ENCODE results near the gene KCTD17. TPM values are rescaled to one million over a fixed set of nuclear protein-coding genes. Genes with fewer than 3 reads are reported as not detected.

Gene KCTD17
- total RNA-seq, 1 experiment from 2014 or later, result 38.0 TPM

DNA sequence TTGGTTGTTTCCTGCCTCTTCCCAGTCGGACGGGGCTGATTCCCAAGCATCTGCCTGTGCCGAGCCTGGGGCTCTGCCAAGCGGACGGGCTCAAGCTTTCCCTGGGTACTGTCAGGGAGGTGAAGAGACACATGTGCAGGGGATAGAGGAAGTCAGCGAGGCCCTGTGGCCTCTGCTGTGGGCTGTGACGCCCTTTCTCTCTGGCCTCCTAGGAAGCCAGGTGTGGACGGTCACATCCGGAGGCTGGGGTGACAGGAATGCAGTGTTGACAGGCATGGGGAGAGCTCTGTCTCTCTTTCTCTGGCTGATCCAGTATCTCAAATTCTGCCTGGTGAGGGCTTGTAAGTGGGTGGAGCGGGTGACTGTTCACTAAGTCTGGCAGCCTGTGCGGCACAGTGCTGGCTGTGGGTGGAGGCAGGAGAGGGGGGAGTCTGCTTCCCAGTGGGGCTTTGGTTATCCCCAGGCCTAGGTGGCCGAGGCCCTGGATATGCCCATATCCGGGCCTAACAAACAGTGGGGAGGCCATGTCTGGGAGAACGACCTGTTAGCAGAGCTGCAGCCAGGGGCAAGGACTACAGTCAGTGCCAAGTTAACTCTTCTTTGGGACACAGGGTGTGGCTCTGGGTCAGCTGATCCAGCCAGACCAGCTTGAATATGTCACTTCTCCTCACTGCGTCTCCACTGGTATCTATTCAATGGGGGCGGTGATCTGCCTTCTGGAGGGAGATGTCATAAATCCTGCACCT is 1.9 kb downstream of the KCTD17 start:
- in situ Hi-C loops (cut with HindIII; ENCODE audit: low pct_unique_long_range_greater_than_20kb, low sequenced_read_pairs), result loop anchor here (10.0 kb wide), 1 partner anchor 131 kb away; the partner anchor contains the start of gene C1QTNF6
- no peak for DNase-seq (ENCODE audit: low read depth)

DNA sequence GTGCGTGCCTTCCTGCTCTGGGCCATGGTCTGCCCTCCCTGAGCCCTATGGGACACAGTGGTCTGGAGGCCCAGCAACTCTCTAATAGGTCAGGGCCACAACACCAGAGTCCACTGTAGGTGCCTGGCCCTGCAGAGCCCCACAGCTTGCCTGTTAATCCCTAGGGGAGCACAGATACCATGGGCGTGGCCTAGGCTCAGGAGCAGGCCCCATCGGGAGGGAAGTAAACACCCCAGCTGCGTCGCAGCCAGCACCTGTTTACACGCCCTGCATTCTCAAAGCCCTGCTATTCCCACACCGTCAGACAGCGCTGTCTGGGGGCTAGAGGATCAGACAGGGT is 2.5 kb downstream of the KCTD17 start:
- in situ Hi-C loops (cut with HindIII; ENCODE audit: low pct_unique_long_range_greater_than_20kb, low sequenced_read_pairs), result loop anchor here (10.0 kb wide), 1 partner anchor 131 kb away; the partner anchor contains the start of gene C1QTNF6
- no peak for DNase-seq (ENCODE audit: low read depth)

DNA sequence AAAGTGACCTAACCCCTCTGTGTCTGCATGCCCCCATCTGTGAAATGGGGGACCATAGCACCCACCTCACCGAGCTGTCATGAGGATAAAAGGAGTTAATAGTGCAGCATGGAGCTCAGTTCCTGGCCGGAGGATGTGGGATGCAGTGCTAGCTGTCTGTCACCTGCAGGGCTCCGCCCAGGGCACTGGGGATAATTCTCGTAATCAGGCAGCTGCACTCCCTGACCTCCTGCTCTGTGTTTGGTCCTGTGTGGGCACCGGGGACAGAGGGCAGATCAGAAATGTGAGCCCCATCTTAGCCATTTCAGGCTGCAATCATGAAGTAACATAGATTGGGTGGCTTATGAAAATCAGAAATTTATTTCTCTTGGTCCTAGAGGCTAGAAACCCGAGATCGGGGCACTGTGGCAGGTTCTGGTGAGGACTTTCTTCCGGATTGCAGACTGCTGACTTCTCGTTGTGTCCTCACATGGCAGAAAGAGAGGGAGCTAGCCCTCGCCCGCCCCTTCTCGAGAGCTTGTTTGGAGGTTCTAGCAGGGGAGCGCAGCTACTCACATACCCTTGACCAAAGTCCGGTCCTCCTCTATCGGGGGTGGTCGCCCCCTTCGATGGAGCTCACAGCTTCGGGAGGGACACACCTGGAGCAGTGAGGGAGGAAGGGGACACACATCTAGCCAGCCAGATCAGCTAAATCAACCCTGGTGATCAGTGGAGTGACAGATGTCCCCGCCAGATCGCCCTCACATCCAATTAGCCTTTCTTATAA is 3.2 kb downstream of the KCTD17 start:
- DNase-seq (ENCODE audit: low read depth), result no peak
- in situ Hi-C loops (cut with HindIII; ENCODE audit: low pct_unique_long_range_greater_than_20kb, low sequenced_read_pairs), result loop anchor here (10.0 kb wide), 1 partner anchor 130 kb away; the partner anchor contains the start of gene C1QTNF6

DNA sequence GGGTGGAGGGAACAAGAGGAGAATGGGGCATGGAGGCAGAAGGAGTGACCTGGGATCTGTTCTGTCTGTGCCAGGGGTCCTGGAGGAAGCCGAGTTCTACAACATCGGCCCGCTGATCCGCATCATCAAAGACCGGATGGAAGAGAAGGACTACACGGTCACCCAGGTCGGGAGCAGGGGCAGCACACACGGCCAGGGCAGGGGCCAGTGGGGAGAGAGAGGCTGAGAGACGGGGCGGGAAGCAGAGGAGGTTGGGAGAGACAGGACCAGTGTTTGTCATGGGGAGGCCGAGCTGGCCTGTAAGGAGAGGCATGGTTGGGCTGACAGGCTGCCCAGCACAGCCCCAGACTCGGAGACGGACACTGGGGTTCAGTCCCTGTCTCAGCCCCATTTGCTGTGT is 4.7 kb downstream of the KCTD17 start:
- in situ Hi-C loops (cut with HindIII; ENCODE audit: low pct_unique_long_range_greater_than_20kb, low sequenced_read_pairs), result loop anchor here (10.0 kb wide), 1 partner anchor 129 kb away; the partner anchor contains the start of gene C1QTNF6
- no peak for DNase-seq (ENCODE audit: low read depth)

DNA sequence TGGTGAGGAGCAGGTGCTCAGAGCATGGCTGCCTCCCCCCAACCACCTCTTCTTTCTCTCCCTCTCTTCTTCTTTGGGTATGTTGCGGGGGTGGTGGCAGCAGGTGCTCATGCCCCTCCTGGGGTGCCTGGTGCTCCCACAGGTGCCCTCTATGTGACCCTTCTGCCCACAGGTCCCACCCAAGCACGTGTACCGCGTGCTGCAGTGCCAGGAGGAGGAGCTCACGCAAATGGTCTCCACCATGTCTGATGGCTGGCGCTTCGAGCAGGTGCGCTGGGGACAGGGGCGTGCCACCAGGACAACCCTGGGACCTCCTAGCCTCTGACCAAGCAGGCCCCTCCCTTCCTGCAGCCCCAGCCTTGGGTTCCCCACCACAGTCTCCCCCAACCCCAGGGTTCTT is 5.7 kb downstream of the KCTD17 start:
- in situ Hi-C loops (cut with HindIII; ENCODE audit: low pct_unique_long_range_greater_than_20kb, low sequenced_read_pairs), result loop anchor here (10.0 kb wide), 1 partner anchor 128 kb away; the partner anchor contains the start of gene C1QTNF6
- DNase-seq (ENCODE audit: low read depth), result no peak

DNA sequence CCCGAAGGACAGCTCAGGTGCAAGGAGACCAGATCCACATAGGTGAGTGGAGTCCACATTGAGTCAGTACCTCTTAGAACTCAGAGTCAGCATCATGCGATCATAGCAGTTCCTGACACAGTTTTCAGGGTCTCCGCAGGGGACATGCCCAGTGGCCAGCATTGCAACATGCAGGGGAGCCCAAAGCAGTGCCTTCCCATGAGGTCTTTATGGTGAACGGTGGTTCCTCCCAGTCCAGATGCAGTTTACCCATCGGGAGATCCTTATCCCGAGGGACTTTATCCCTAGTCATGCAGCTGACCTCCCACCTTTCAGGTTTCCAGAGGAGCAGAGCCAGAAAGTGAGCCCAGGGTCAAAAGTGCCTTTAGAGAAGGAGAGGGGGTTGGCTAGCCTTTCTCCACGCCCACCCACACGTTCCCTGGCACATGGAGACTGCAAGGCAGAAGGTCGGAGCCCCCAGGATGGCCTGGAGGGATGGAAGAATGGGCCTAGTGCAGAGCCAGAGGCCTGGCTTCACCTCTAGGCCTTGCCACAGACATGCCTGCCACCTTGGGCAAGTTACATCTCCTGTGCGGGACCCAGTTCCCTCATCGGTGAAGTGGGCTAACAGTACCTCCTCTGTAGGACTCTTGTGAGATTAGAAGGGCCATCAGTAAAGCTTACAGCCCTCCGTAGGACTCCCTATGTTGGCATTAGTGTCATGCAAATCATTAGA is 6.4 kb downstream of the KCTD17 start:
- in situ Hi-C loops (cut with HindIII; ENCODE audit: low pct_unique_long_range_greater_than_20kb, low sequenced_read_pairs), result loop anchor here (10.0 kb wide), 1 partner anchor 127 kb away; the partner anchor contains the start of gene C1QTNF6
- no peak for DNase-seq (ENCODE audit: low read depth)

DNA sequence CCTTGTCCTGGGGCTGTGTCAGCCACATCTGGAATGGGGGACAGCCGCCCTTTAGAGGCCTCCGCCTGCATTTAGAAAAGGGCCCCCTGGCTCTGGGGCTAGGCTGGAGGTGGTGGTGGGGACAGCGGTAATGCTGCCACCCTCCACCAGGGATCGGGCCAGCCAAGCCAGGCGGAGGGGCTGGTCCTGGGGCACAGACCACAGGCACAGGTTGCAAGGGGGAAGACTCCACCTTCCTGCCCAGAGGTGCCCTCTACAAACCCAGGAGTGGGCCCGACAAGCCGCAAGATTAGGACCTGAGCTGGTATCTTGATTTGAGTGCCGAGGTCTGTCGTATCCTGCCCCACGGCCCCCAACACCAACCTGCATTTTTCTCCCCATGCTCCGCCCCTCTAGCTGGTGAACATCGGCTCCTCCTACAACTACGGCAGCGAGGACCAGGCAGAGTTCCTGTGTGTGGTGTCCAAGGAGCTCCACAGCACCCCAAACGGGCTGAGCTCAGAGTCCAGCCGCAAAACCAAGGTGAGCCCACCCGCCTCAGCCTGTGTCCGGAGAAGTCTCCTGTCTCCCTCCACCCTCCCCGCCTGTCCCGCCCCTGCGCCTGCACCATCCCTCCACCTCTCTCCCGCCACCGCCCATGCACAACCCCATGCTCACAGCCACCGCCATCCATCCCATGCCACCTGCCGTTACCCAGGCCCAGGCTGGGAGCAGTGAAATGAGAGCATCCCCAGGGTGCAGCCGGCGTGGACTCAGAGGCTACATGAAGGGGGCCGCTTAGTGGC is 7.6 kb downstream of the KCTD17 start:
- in situ Hi-C loops (cut with HindIII; ENCODE audit: low pct_unique_long_range_greater_than_20kb, low sequenced_read_pairs), result loop anchor here (10.0 kb wide), 1 partner anchor 126 kb away; the partner anchor contains the start of gene C1QTNF6
- DNase-seq (ENCODE audit: low read depth), result no peak

DNA sequence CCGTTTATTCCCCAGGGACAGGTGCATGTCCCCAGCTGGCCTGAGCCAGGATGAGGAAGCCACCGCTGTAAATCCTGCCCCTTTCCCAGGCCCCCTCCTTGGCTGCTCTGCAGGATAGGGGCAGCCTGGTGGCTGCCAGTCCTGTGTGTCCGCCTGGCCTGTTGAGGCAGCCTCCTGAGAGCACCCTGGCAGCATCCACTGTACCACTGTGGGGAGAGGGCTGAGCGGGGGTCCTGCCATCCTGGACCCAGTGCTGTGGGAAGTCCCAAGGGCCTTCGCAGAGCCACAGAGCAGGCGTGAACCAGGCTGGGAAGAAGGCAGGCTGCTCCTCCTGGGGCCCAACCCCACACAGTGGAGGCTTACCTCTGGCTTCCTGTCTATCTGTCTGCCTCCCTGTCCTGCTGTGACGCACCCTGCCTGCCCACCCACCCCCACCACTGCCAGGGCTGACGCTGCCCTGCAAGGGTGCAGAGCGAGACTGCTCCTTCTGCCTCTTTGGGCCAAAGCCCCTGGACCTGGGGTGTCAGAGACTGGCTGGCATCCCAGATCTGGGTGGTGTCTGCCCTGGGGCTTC is 8.4 kb downstream of the KCTD17 start:
- in situ Hi-C loops (cut with HindIII; ENCODE audit: low pct_unique_long_range_greater_than_20kb, low sequenced_read_pairs), result loop anchor here (10.0 kb wide), 1 partner anchor 125 kb away; the partner anchor contains the start of gene C1QTNF6
- no peak for DNase-seq (ENCODE audit: low read depth)

DNA sequence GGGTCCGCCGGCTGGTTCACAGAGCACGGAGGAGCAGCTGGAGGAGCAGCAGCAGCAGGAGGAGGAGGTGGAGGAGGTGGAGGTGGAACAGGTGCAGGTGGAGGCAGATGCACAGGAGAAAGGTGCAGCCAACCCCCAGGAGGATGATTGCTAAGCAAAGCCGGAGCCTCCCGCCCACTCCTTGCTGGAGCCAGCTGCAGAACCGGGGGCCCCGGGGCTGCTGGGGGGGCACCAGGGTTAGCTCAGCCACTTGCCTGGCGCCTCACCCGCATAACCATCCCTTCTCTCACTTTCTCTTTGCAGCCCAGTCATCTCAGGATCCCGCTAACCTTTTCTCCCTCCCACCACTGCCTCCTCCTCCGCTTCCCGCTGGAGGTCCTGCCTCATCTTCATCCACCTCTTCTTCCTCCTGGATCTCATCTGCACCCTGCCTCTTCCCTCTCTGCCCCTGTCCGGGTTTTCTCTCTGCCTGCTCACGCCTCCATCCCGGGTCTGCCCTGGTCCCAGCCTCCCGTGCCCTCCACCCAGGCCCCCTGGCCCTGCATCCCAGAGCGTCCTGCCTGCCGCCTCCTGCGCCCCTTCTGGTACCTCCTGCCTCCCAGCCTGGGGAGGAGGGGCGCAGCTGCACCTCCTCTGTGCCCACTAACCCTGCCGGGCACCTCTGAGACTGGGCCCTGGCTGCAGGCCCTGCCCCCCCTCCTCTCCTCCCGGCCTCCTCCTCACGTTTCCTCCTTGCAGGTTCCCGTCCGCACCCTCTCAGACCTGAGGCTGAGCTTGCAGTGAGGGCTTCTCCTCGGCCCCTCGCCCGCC is 9.5 kb downstream of the KCTD17 start:
- in situ Hi-C loops (cut with HindIII; ENCODE audit: low pct_unique_long_range_greater_than_20kb, low sequenced_read_pairs), result no loop called here
- DNase-seq (ENCODE audit: low read depth), result no peak

DNA sequence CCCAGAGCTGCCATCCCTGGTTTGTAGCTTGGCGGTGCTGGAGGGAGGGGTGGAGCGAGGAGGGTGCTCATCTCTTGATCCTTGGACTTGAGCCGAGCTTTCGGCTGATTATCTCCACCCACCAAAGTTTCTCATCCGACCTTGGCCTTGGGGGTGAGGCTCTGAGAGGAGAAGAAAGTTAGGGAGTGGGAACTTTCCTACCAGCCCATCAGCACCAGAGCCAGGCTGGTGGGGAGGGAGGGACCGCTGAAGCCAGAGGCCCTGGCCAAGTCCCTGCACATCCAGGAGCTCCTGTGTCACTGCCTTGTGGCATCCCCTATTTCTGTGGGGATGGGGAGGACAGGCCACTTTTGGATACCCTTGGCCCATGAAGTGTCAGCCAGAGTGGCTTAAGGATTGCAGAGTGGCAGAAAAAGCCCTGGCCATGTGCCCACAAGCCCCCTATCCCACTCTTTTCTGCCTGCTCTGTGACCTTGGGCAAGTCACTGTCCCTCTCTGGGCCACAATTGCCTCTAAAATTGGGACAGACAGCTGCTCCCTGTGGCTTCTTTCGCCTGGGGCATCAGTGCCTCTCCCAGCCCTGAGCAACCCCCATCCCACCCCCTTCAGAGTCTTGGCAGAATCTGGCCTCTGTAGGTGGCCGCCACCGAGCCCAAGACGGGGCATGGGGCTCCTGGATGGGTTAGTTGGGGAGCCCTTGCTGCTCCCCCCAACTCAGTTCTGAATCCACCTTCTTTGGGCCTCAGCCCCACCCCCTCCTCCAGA is 10.3 kb downstream of the KCTD17 start:
- in situ Hi-C loops (cut with HindIII; ENCODE audit: low pct_unique_long_range_greater_than_20kb, low sequenced_read_pairs), result no loop called here
- DNase-seq (ENCODE audit: low read depth), result no peak

DNA sequence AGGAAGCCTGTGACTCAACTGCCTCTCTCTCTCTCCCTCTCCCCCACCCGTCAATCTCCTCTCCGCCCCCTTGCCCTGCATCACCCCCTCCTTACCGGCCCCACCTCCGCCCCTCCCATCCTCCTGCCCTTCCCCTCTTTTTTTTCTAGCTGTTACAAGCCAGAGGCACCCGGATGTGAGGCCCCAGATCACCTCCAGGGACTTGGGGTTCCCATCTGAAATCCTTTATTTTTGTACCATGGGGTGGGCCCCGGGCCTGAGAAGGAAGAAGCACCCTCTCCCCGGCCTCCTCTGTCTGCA is 10.8 kb downstream of the KCTD17 start:
- in situ Hi-C loops (cut with HindIII; ENCODE audit: low pct_unique_long_range_greater_than_20kb, low sequenced_read_pairs), result no loop called here

DNA sequence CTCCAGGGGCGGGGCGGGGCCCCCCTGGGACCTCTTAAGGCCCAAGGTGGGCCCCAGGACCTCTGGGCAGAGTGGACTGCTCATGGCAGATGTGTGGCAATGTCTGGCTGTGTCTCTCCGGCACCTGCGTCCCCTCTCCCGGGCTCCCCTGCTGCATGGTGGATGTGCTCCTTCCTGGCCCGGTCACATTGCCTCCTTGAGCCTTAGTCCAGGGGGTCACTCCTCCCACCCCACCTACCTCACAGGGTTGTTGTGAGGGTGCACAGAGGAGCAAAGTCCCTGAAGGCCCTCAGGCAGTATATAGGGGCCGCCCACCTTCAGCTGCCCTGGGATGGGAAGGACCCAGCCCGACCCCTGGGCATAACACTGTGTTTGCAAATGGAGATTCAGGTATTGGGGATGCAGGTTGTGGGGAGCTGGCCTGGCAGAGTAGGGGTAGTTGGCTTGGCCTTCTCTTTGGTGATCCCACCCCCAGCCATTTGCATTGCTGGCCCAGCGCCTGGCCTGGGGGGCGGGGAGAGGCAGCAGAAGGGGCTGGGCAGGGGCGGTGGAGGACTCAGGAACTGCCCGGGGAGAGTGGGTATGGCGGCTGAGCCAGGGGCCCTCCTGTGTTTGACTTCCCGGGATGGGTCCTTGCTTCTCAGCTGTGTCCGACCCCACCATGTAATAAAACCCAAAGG is 11.3 kb downstream of the KCTD17 start:
- DNase-seq (ENCODE audit: low read depth), result no peak
- in situ Hi-C loops (cut with HindIII; ENCODE audit: low pct_unique_long_range_greater_than_20kb, low sequenced_read_pairs), result no loop called here

More for the DNA sequence above, 10.8 kb downstream of the KCTD17 start:
- no peak for DNase-seq (ENCODE audit: low read depth)

DNA sequence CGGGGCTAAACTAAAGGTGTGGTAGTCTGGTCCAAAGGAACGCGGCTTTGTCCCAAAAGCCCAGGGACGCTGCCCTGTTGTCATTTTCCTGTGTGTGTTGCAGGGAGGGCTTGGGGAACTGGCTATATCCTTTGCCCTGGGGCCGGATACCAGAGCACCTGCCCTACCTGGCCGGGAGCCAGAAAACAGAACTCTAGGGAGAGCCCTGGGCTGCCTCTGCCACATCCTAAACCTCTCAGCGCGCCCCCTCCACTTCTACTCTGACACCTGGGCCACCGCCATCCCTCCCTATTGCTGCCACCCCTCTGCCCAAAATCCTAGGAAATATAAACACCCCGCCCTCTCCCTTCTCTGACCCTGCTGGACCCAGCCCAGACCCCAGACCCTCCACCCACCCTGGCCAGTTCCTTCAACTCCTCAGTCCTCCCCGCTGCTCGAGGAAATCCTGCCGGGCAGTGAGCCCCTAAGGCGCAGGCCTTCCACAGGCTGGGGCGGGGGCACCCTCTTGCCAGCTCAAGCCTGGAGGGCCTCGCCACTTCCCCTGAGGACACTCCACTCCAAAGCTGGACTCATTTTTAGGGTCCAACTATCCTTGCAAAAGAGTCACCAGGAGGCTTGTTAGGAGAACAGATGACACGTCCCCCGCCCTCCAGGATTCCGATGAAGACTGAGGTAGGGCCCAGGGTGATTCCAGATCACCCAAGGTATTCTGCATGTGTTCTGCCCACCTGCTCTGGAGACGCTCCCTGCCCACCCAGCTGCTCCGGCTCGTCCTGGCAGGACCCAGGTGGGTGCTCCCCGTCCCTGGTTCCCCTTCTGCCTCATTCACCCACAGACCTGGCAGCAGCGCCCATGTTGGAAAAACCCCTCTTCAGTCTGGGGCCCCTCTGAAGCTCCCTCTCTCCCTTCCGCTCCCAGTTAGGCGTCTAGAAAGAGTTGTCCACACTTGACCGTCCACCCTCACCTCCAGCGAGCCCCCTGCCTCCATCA is 12.2 kb downstream of the KCTD17 start:
- in situ Hi-C loops (cut with HindIII; ENCODE audit: low pct_unique_long_range_greater_than_20kb, low sequenced_read_pairs), result no loop called here
- no peak for DNase-seq (ENCODE audit: low read depth)

DNA sequence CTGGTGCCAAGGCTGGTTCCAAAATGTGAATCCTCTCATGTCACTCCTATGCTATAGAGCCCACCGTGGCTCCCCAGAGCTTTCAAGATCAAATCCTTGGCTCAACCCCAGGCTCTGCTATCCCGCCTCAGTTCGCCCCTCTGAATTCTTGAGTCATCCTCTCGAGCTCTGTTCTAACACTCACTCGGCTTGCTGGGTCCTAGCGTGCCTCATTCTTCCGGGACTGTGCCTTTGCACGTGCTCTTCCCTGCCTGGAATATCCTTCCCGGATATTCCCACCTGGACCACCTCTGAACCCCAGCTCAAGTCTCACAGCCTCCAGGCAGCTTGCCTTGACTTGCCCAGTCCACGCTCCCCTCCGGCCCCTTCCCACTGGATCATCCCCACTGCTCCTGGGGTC is 13.0 kb downstream of the KCTD17 start:
- DNase-seq (ENCODE audit: low read depth), result no peak
- in situ Hi-C loops (cut with HindIII; ENCODE audit: low pct_unique_long_range_greater_than_20kb, low sequenced_read_pairs), result no loop called here

DNA sequence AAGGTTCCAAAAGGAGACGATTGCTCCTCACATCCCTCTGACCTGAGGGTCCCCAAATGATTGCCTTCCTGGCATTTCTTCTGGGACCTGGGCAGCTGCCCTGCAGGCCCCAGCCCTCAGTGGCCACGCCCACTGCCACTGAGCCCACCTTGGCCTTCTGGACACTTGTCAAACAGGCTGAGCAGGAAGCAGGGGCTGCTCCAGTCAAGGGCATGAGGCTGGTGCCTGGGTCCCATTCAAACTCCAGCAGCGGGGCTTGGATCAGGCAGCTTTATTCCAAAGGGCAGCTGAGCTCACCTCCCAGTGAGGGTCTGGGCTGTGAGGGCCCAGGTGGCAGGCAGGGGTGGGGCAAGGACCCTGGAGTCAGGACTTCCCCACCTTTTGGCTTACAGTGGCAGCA is 13.6 kb downstream of the KCTD17 start:
- no peak for DNase-seq (ENCODE audit: low read depth)
- in situ Hi-C loops (cut with HindIII; ENCODE audit: low pct_unique_long_range_greater_than_20kb, low sequenced_read_pairs), result no loop called here

Measured in Caki2 (cell line).